AG04449 (cell line): Measurements from ENCODE around the gene B3GALNT2.

Experiments
- CTCF ChIA-PET: fragments of 350-600 bp; formaldehyde crosslinking; extraction: SDS; loops from one replicate; lab custom pipeline; 2021; ENCODE audit warnings: antibody characterized with exemption; lab: Yijun Ruan, JAX
- POLR2A ChIA-PET: fragments of 400-600, 350-600 bp; formaldehyde crosslinking; extraction: SDS; loops from one replicate; lab custom pipeline; 2020; ENCODE audit warnings: antibody characterized with exemption, inconsistent platforms; lab: Yijun Ruan, JAX
- DNase-seq: peaks from one replicate; pipeline ENCODE4 v3.0.0-alpha.2; 2010; ENCODE audit warnings: low read depth, low spot score
- H3K4me3 ChIP-seq: 2 replicates; pipeline ENCODE4 v1.5.1; 2011; ENCODE audit warnings: low read depth, mild to moderate bottlenecking, control low read depth, low read length
- TF ChIP-seq, protein P1 (sequence below): IDR thresholded peaks from one replicate; pipeline ENCODE4 v1.5.1; 2011; ENCODE audit warnings: mild to moderate bottlenecking, moderate library complexity, low read length, control low read depth, inconsistent platforms; ENCODE audit not compliant: insufficient read depth; ENCODE audit errors: missing control alignments

B3GALNT2 gene

DNA sequence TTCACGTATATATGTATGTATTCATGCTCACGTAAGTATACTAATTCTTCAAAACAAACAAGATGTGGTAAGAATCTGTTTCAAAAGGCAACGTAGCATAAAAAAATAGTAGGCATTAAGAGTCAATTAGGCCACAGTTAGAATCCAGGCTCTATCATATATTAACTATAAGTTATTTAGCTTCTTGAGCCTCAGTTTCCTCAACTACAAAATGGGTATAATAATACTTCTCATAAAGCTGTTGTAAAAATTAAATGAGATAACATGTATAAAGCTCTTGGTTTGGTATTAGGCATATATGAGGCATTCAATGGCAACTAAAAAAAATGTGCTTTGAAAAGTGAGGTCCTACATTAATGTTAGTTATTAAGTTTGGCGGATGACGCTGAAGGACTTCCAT lies 9.2 kb downstream of the B3GALNT2 start:
- H3K4me3 ChIP-seq, result no peak overlapping the region
- TF ChIP-seq, protein P1, sequence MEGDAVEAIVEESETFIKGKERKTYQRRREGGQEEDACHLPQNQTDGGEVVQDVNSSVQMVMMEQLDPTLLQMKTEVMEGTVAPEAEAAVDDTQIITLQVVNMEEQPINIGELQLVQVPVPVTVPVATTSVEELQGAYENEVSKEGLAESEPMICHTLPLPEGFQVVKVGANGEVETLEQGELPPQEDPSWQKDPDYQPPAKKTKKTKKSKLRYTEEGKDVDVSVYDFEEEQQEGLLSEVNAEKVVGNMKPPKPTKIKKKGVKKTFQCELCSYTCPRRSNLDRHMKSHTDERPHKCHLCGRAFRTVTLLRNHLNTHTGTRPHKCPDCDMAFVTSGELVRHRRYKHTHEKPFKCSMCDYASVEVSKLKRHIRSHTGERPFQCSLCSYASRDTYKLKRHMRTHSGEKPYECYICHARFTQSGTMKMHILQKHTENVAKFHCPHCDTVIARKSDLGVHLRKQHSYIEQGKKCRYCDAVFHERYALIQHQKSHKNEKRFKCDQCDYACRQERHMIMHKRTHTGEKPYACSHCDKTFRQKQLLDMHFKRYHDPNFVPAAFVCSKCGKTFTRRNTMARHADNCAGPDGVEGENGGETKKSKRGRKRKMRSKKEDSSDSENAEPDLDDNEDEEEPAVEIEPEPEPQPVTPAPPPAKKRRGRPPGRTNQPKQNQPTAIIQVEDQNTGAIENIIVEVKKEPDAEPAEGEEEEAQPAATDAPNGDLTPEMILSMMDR, result no peak
- ChIA-PET POLR2A (no interaction called here), CTCF (interaction anchor here (1.0 to 3.7 kb wide), 3 partner anchors 9 to 478 kb away, joined by 3 to 26 read pairs (median 3); partner anchors contain the start of gene B3GALNT2)
- no peak for DNase-seq

GRCh38 chr1:235494531-235494930 lies 9.7 kb downstream of the B3GALNT2 start:
- no peak for DNase-seq
- TF ChIP-seq, protein P1, result no peak
- POLR2A ChIA-PET, result no interaction called here
- H3K4me3 ChIP-seq, result no peak overlapping the region
- CTCF ChIA-PET, result interaction anchor here (1.0 to 3.7 kb wide), 3 partner anchors 9 to 478 kb away, joined by 3 to 26 read pairs (median 3); partner anchors contain the start of gene B3GALNT2

DNA sequence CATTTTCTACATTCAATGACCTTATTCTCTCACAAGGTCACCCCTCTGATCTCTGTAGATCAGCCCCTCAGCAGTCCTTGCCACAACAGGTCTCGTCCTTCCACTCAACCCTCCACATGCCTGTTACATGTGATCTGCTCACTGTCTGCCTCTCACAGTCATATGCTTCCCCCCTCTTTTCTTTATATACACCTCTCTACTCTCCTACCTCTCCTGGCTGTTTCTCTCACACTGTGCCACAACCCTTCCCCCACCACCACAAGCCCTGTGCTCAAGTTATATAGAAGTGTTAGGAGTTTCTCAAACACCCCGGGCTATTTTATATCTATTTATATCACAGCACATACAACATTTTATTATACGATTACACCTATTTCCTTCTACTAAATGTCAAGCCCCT lies 12.6 kb downstream of the B3GALNT2 start:
- TF ChIP-seq, protein P1, result no peak
- CTCF ChIA-PET, result interaction anchor here (2.5 to 2.9 kb wide), 2 partner anchors 11 to 13 kb away, joined by 7 read pairs; partner anchors contain the start of gene B3GALNT2

GRCh38 chr1:235486321-235486720 lies 17.9 kb downstream of the B3GALNT2 start:
- TF ChIP-seq, protein P1, result no peak
- DNase-seq, result no peak
- no peak overlapping the region for H3K4me3 ChIP-seq
- POLR2A ChIA-PET, result no interaction called here
- CTCF ChIA-PET, result interaction anchor here (1.0 to 1.5 kb wide), 2 partner anchors 11 to 70 kb away, joined by 3 read pairs; no protein-coding TSS in a partner anchor

More for the DNA sequence above, 12.6 kb downstream of the B3GALNT2 start:
- no peak overlapping the region for H3K4me3 ChIP-seq
- POLR2A ChIA-PET, result no interaction called here
- no peak for DNase-seq

DNA sequence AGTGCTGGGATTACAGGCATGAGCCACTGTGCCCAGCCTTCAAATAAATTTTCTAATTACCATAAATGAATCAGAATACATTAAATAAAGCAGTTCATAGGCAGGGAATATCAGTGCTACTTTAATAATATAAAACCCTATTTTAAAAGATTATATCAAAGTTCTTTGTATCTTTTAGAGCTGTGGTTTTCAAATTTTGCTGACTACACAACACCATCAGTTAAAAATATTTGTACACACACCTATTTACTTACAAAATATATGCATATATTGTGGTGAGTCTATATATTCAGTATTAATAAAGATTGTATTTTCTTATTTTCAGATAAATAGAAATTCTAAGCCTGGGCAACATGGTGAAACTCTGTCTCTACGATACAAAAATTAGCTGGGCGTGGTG lies 18.7 kb downstream of the B3GALNT2 start:
- DNase-seq, result no peak
- no peak overlapping the region for H3K4me3 ChIP-seq
- CTCF ChIA-PET, result interaction anchor here (0.9 to 1.0 kb wide), 2 partner anchors 19 to 70 kb away, joined by 3 read pairs; no protein-coding TSS in a partner anchor
- TF ChIP-seq, protein P1, result no peak
- POLR2A ChIA-PET, result no interaction called here

- no peak overlapping the region for H3K4me3 ChIP-seq
- TF ChIP-seq, protein P1, result no peak
- CTCF ChIA-PET, result interaction anchor here (0.5 kb wide), 1 partner anchor 15 kb away, joined by 3 read pairs; no protein-coding TSS in a partner anchor
- no peak for DNase-seq
- POLR2A ChIA-PET, result no interaction called here
These were observed 21.2 kb downstream of the B3GALNT2 start for GRCh38 chr1:235483090-235483489.
